ENCODE measurements around the gene LNX2.

LNX2 gene

GRCh38 chr13:27599096-27599495, 21.2 kb downstream of the LNX2 start:
- Mint-ChIP-seq H3K36me3 (ENCODE audit: low read depth) (no peaks in the 10 kb centered on the region), H3K27ac (no peak overlapping the region), H3K4me1 (no peaks in the 10 kb centered on the region), H3K9me3 (no peaks in the 10 kb centered on the region), H3K27me3 (ENCODE audit: low read depth, poor library complexity) (no peaks in the 10 kb centered on the region), H3K4me3 (no peak overlapping the region)
- no peak for TF ChIP-seq CTCF (IDR thresholded peaks at IDR 0.05)
- no peak for DNase-seq

- DNase-seq = no peak
- H3K36me3 Mint-ChIP-seq (ENCODE audit: low read depth) = no peaks in the 10 kb centered on the region
Measured at GRCh38 chr13:27595055-27595811, 25.1 kb downstream of the LNX2 start.

GRCh38 chr13:27593267-27593666, 27.1 kb downstream of the LNX2 start:
- no peaks in the 10 kb centered on the region for H3K27me3 Mint-ChIP-seq (ENCODE audit: low read depth, poor library complexity)
- no peak overlapping the region for H3K4me3 Mint-ChIP-seq
- TF ChIP-seq CTCF (IDR thresholded peaks at IDR 0.05) = no peak
- no peak for DNase-seq
- no peaks in the 10 kb centered on the region for H3K36me3 Mint-ChIP-seq (ENCODE audit: low read depth)
- no peak overlapping the region for H3K27ac Mint-ChIP-seq
- no peaks in the 10 kb centered on the region for H3K4me1 Mint-ChIP-seq
- peaks cover 6% of the 10 kb centered on the region for H3K9me3 Mint-ChIP-seq

More at GRCh38 chr13:27595055-27595811, 25.1 kb downstream of the LNX2 start:
- no peak for TF ChIP-seq CTCF (IDR thresholded peaks at IDR 0.05)
- Mint-ChIP-seq H3K27ac (no peak overlapping the region), H3K4me1 (no peaks in the 10 kb centered on the region), H3K4me3 (no peak overlapping the region), H3K9me3 (no peaks in the 10 kb centered on the region), H3K27me3 (ENCODE audit: low read depth, poor library complexity) (no peaks in the 10 kb centered on the region)

- H3K9me3 Mint-ChIP-seq = peaks cover 9% of the 10 kb centered on the region
- H3K27ac Mint-ChIP-seq = no peak overlapping the region
- TF ChIP-seq CTCF (IDR thresholded peaks at IDR 0.05) = no peak
- no peak for DNase-seq
- no peaks in the 10 kb centered on the region for H3K27me3 Mint-ChIP-seq (ENCODE audit: low read depth, poor library complexity)
- no peaks in the 10 kb centered on the region for H3K36me3 Mint-ChIP-seq (ENCODE audit: low read depth)
- no peaks in the 10 kb centered on the region for H3K4me1 Mint-ChIP-seq
- no peak overlapping the region for H3K4me3 Mint-ChIP-seq
Measured at GRCh38 chr13:27592865-27593264, 27.5 kb downstream of the LNX2 start.

- H3K4me3 Mint-ChIP-seq = no peak overlapping the region
- no peaks in the 10 kb centered on the region for H3K4me1 Mint-ChIP-seq
- no peak for TF ChIP-seq CTCF (IDR thresholded peaks at IDR 0.05)
Measured at GRCh38 chr13:27588405-27588804, 31.9 kb downstream of the LNX2 start.

More at GRCh38 chr13:27588405-27588804, 31.9 kb downstream of the LNX2 start:
- no peak overlapping the region for H3K27ac Mint-ChIP-seq
- no peak for DNase-seq
- H3K36me3 Mint-ChIP-seq (ENCODE audit: low read depth) = no peaks in the 10 kb centered on the region
- peaks cover 9% of the 10 kb centered on the region for H3K9me3 Mint-ChIP-seq
- no peaks in the 10 kb centered on the region for H3K27me3 Mint-ChIP-seq (ENCODE audit: low read depth, poor library complexity)
